Liver (tissue), 9 donors: ENCODE results near the gene MYL7. TPM values are rescaled to one million over a fixed set of nuclear protein-coding genes. Genes with fewer than 3 reads are reported as not detected.

ENCODE experiments used
- DNase-seq: peaks from one replicate; pipeline ENCODE4 v3.0.0-alpha.2; 2017; ENCODE audit warnings: low spot score
- H3K27ac ChIP-seq, 2 donors: one replicate each; pipeline ENCODE4 v1.7.0; 2013; ENCODE audit warnings: inconsistent platforms in 2 of 2, low read length in 2 of 2, control low read depth in 1 of 2, low read depth in 1 of 2, mild to moderate bottlenecking in 1 of 2
- H3K27me3 ChIP-seq, 4 donors: one replicate each; pipeline versions ENCODE4 v1.6.1 to v1.7.0; 2013; ENCODE audit warnings: low read length in 3 of 4, inconsistent platforms in 1 of 4, mild to moderate bottlenecking in 1 of 4, moderate library complexity in 1 of 4; ENCODE audit not compliant: control insufficient read depth in 4 of 4, insufficient read depth in 4 of 4
- H3K36me3 ChIP-seq, 4 donors: one replicate each; pipeline versions ENCODE4 v1.6.1 to v1.7.0; 2013; ENCODE audit warnings: low read length in 3 of 4, mild to moderate bottlenecking in 3 of 4, low read depth in 1 of 4, moderate library complexity in 1 of 4; ENCODE audit not compliant: control insufficient read depth in 4 of 4, insufficient read depth in 3 of 4
- H3K4me1 ChIP-seq, 4 donors: one replicate each; pipeline versions ENCODE4 v1.6.1 to v1.7.0; 2013; ENCODE audit warnings: low read length in 3 of 4, mild to moderate bottlenecking in 3 of 4, moderate library complexity in 1 of 4; ENCODE audit not compliant: control insufficient read depth in 4 of 4, insufficient read depth in 4 of 4
- H3K4me3 ChIP-seq, 3 donors: one replicate each; pipeline versions ENCODE4 v1.6.1 to v1.7.0; 2013; ENCODE audit warnings: low read length in 3 of 3, control low read depth in 1 of 3, low read depth in 1 of 3, mild to moderate bottlenecking in 1 of 3
- H3K9ac ChIP-seq, 2 donors: one replicate each; pipeline ENCODE4 v1.7.0; 2013; ENCODE audit warnings: low read length in 2 of 2, mild to moderate bottlenecking in 2 of 2, moderate library complexity in 2 of 2, control low read depth in 1 of 2, low read depth in 1 of 2
- H3K9me3 ChIP-seq, 4 donors: one replicate each; pipeline versions ENCODE4 v1.6.1 to v1.7.0; 2013; ENCODE audit warnings: low read length in 3 of 4; ENCODE audit not compliant: control insufficient read depth in 4 of 4
- ATF3 ChIP-seq: IDR thresholded peaks from 2 replicates; pipeline ENCODE4 v1.6.1; 2016; ENCODE audit warnings: antibody characterized with exemption
- CTCF ChIP-seq: fragments of 150-350 bp; IDR thresholded peaks from 2 replicates; pipeline ENCODE4 v1.5.1; 2017; ENCODE audit warnings: improper control_type of control experiment, low read depth, low read length; ENCODE audit not compliant: missing input control
- FOXA1 ChIP-seq: IDR thresholded peaks from 2 replicates; pipeline ENCODE4 v1.6.1; 2016; ENCODE audit warnings: antibody characterized with exemption
- FOXA2 ChIP-seq: IDR thresholded peaks from 2 replicates; pipeline ENCODE4 v1.6.1; 2016; ENCODE audit warnings: antibody characterized with exemption
- GABPA ChIP-seq, 2 donors: IDR thresholded peaks in 1 of 2; conservative IDR thresholded peaks in 1 of 2; 2 replicates each; pipeline ENCODE4 v1.6.1; 2016; ENCODE audit warnings: antibody characterized with exemption in 2 of 2, mild to moderate bottlenecking in 1 of 2, moderate library complexity in 1 of 2
- JUND ChIP-seq, 2 donors: IDR thresholded peaks; 2 replicates each; pipeline ENCODE4 v1.6.1; 2016; ENCODE audit warnings: antibody characterized with exemption in 2 of 2
- MAX ChIP-seq: IDR thresholded peaks from 2 replicates; pipeline ENCODE4 v1.6.1; 2016; ENCODE audit warnings: antibody characterized with exemption
- NR2F2 ChIP-seq: IDR thresholded peaks from 2 replicates; pipeline ENCODE4 v1.6.1; 2016; ENCODE audit warnings: antibody characterized with exemption
- RAD21 ChIP-seq, 2 donors: IDR thresholded peaks; 2 replicates each; pipeline ENCODE4 v1.6.1; 2016; ENCODE audit warnings: antibody characterized with exemption in 2 of 2, mild to moderate bottlenecking in 2 of 2
- REST ChIP-seq: IDR thresholded peaks from 2 replicates; pipeline ENCODE4 v1.6.1; 2016; ENCODE audit warnings: antibody characterized with exemption, mild to moderate bottlenecking
- RXRA ChIP-seq, 2 donors: IDR thresholded peaks; 2 replicates each; pipeline ENCODE4 v1.6.1; 2017 to 2018; ENCODE audit warnings: antibody characterized with exemption in 2 of 2, mild to moderate bottlenecking in 1 of 2
- TAF1 ChIP-seq: conservative IDR thresholded peaks from 2 replicates; pipeline ENCODE4 v1.6.1; 2016; ENCODE audit warnings: antibody characterized with exemption, mild to moderate bottlenecking
- YY1 ChIP-seq: IDR thresholded peaks from 2 replicates; pipeline ENCODE4 v1.6.1; 2016; ENCODE audit warnings: antibody characterized with exemption, mild to moderate bottlenecking
- ZBTB33 ChIP-seq: IDR thresholded peaks from 2 replicates; pipeline ENCODE4 v1.6.1; 2016; ENCODE audit warnings: antibody characterized with exemption
- WGBS: extraction: QIAGEN DNeasy Blood & Tissue Kit; methylation state at CpG from one replicate; pipeline ENCODE4 v1.1.7; 2013; 5-methylcytosine and 5-hydroxymethylcytosine counted together
- polyA plus RNA-seq, 2 donors: library from polyadenylated mRNA; stranded (reverse) in 1 of 2; unstranded in 1 of 2; fragments of 200-250 nt in 1 of 2; fragments of >200 nt in 1 of 2; fragmentation: Nextera tagmentation in 1 of 2; extraction: Ambion mirVana in 1 of 2; gene quantifications; one replicate each; pipeline versions ENCODE4 v1.2.1 to v1.2.3, GENCODE V29; 2013 to 2015
- total RNA-seq, 2 donors: library from RNA; depleted of rRNA; stranded (reverse); fragments of >200 nt; gene quantifications; one replicate each; pipeline ENCODE4 v1.2.3, GENCODE V29; 2014
- donor health status: healthy.
- donor health status: healthy.
- donor health status: healthy.
- donor health status: healthy.
- donor health status: healthy.

Gene MYL7
- total and polyA plus RNA-seq, 4 donors, result not detected

- H3K27me3 ChIP-seq, result no peaks in the 10 kb centered on the region
- H3K27ac ChIP-seq, result no peak overlapping the region
- no peak for TF ChIP-seq FOXA2
- no peak for TF ChIP-seq CTCF
- no peak for TF ChIP-seq RAD21 (IDR thresholded peaks at IDR 0.05)
- TF ChIP-seq TAF1, result no peak
- no peak for TF ChIP-seq JUND (IDR thresholded peaks at IDR 0.05)
- no peak for TF ChIP-seq ATF3
- TF ChIP-seq ZBTB33, result no peak
- TF ChIP-seq FOXA1, result no peak
- TF ChIP-seq NR2F2, result no peak
- TF ChIP-seq YY1, result no peak
- no peak for TF ChIP-seq MAX
- TF ChIP-seq REST, result no peak
- no peak for TF ChIP-seq GABPA (IDR thresholded peaks at IDR 0.05 in 1 of 2, conservative IDR thresholded peaks at IDR 0.05 in 1 of 2)
- H3K4me1 ChIP-seq, result peaks cover 2 to 13% (median 8%) of the 10 kb centered on the region in 4 donors
- no peak overlapping the region for H3K4me3 ChIP-seq
- no peak overlapping the region for H3K9ac ChIP-seq
- H3K36me3 ChIP-seq, result no peaks in the 10 kb centered on the region
- WGBS, result 94% methylated on average over 4 of the region's 4 CpGs
- no peak for DNase-seq
- no peaks in the 10 kb centered on the region for H3K9me3 ChIP-seq
Observed at GRCh38 chr7:44134943-44135628, 6.0 kb downstream of the MYL7 start.

GRCh38 chr7:44133295-44133694 lies 7.8 kb downstream of the MYL7 start:
- H3K4me1 ChIP-seq, result peaks cover 2 to 13% (median 8%) of the 10 kb centered on the region in 4 donors
- WGBS, result 73% methylated on average over 3 of the region's 3 CpGs
- DNase-seq, result no peak
- H3K36me3 ChIP-seq, result no peaks in the 10 kb centered on the region
- no peak overlapping the region for H3K9ac ChIP-seq
- no peaks in the 10 kb centered on the region for H3K27me3 ChIP-seq
- H3K4me3 ChIP-seq, result no peak overlapping the region
- H3K9me3 ChIP-seq, result no peaks in the 10 kb centered on the region
- no peak overlapping the region for H3K27ac ChIP-seq
- TF ChIP-seq REST, result no peak
- no peak for TF ChIP-seq JUND (IDR thresholded peaks at IDR 0.05)
- TF ChIP-seq ZBTB33, result no peak
- TF ChIP-seq RXRA (IDR thresholded peaks at IDR 0.05), result no peak
- no peak for TF ChIP-seq NR2F2
- TF ChIP-seq CTCF, result no peak
